GM12801 (cell line): ENCODE results near the gene CASP7.

ENCODE experiments used
- TF ChIP-seq, protein P1 (sequence below): IDR thresholded peaks from one replicate; pipeline ENCODE4 v1.5.1; 2011; ENCODE audit warnings: control low read depth; ENCODE audit not compliant: insufficient read length; ENCODE audit errors: extremely low read depth

The CASP7 gene

GRCh38 chr10:113704637-113705343 is 25.1 kb downstream of the CASP7 start:
- TF ChIP-seq, protein P1, sequence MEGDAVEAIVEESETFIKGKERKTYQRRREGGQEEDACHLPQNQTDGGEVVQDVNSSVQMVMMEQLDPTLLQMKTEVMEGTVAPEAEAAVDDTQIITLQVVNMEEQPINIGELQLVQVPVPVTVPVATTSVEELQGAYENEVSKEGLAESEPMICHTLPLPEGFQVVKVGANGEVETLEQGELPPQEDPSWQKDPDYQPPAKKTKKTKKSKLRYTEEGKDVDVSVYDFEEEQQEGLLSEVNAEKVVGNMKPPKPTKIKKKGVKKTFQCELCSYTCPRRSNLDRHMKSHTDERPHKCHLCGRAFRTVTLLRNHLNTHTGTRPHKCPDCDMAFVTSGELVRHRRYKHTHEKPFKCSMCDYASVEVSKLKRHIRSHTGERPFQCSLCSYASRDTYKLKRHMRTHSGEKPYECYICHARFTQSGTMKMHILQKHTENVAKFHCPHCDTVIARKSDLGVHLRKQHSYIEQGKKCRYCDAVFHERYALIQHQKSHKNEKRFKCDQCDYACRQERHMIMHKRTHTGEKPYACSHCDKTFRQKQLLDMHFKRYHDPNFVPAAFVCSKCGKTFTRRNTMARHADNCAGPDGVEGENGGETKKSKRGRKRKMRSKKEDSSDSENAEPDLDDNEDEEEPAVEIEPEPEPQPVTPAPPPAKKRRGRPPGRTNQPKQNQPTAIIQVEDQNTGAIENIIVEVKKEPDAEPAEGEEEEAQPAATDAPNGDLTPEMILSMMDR, result no peak

- TF ChIP-seq, protein P1, result no peak
Observed at GRCh38 chr10:113705344-113705652, 25.6 kb downstream of the CASP7 start.

DNA sequence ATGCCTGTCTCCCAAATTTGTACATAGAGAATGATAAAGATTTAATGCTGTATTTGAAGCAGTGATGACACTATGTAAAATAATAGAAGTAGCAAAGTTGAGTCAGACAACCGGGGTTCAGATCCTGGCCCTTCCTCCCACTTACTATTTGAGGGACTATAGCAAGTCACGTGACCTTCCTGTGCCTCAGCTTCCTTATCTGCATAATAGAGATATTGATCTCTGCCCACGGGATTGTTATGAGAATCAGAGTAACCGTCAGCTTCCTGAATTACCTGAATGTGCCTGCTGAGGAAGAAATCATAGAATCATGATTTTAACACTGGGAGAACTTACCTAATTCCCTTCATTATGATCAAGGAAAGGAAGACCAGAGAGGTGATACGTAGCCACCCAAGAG is 26.9 kb downstream of the CASP7 start:
- TF ChIP-seq, protein P1, result no peak

GRCh38 chr10:113708640-113709039 is 28.9 kb downstream of the CASP7 start:
- TF ChIP-seq, protein P1, result no peak

GRCh38 chr10:113709221-113709838 is 29.6 kb downstream of the CASP7 start:
- TF ChIP-seq, protein P1, result no peak

GRCh38 chr10:113711142-113711541 is 31.4 kb downstream of the CASP7 start:
- TF ChIP-seq, protein P1, result no peak

- TF ChIP-seq, protein P1, result no peak
Observed at GRCh38 chr10:113712024-113712423, 32.3 kb downstream of the CASP7 start.
